GM13977 (cell line): ENCODE data around the gene ERCC6L2.

Source experiments
- DNase-seq: peaks from one replicate; pipeline ENCODE4 v3.0.0; 2012; ENCODE audit warnings: low spot score
- CTCF ChIP-seq: IDR thresholded peaks from 2 replicates; pipeline ENCODE4 v1.5.1; 2012; ENCODE audit warnings: mild to moderate bottlenecking, control low read depth; ENCODE audit not compliant: insufficient read depth; ENCODE audit errors: extremely low read depth, missing control alignments
- in situ Hi-C: fragments of 300-500 bp; cut with MboI; formaldehyde crosslinking; loops from one replicate; pipeline ENCODE4 v1.12.0; 2022; ENCODE audit warnings: low sequenced_read_pairs, low pct_unique_long_range_greater_than_20kb, mixed read lengths, inconsistent platforms; ENCODE audit not compliant: unreplicated experiment

The ERCC6L2 gene

GRCh38 chr9:95991326-95991725 is 115.8 kb downstream of the ERCC6L2 start:
- TF ChIP-seq CTCF: no peak
- DNase-seq: no peak
- in situ Hi-C loops: no loop called here

- DNase-seq: no peak
- no peak for TF ChIP-seq CTCF
- in situ Hi-C loops: no loop called here
These were observed 117.0 kb downstream of the ERCC6L2 start for GRCh38 chr9:95992536-95992935.

GRCh38 chr9:95993337-95993736 is 117.8 kb downstream of the ERCC6L2 start:
- no peak for DNase-seq
- TF ChIP-seq CTCF: no peak
- in situ Hi-C loops: no loop called here

GRCh38 chr9:95999390-95999789 is 123.9 kb downstream of the ERCC6L2 start:
- no peak for TF ChIP-seq CTCF
- in situ Hi-C loops: no loop called here

GRCh38 chr9:96004379-96004778 is 128.9 kb downstream of the ERCC6L2 start:
- no peak for TF ChIP-seq CTCF
- in situ Hi-C loops: no loop called here
- no peak for DNase-seq

More at GRCh38 chr9:95999390-95999789, 123.9 kb downstream of the ERCC6L2 start:
- DNase-seq: no peak

- in situ Hi-C loops: no loop called here
- no peak for DNase-seq
- no peak for TF ChIP-seq CTCF
These were observed 130.9 kb downstream of the ERCC6L2 start for GRCh38 chr9:96006296-96006879.
